Karpas-422 (cell line): ENCODE measurements around the gene ZSCAN20. TPM values are rescaled to one million over a fixed set of nuclear protein-coding genes. Genes with fewer than 3 reads are reported as not detected.

Source experiments
- DNase-seq: peaks from one replicate; pipeline ENCODE4 v3.0.0-alpha.2; 2015
- H2AFZ ChIP-seq: fragments of 200-600 bp; sonication (generic); 2 replicates; pipeline ENCODE4 v1.6.1; 2014; ENCODE audit warnings: antibody characterized with exemption, low read length, mixed read lengths
- H3K27ac ChIP-seq: fragments of 200-600 bp; sonication (generic); 2 replicates; pipeline ENCODE4 v1.5.1; 2014; ENCODE audit warnings: mild to moderate bottlenecking, low read length, moderate library complexity
- H3K27me3 ChIP-seq: fragments of 200-600 bp; sonication (generic); 2 replicates; pipeline ENCODE4 v1.6.1; 2014; ENCODE audit warnings: low read length, mixed read lengths
- H3K36me3 ChIP-seq: fragments of 200-600 bp; sonication (generic); 2 replicates; pipeline ENCODE4 v1.6.1; 2014; ENCODE audit warnings: low read length, mixed read lengths; ENCODE audit not compliant: insufficient read depth
- H3K4me1 ChIP-seq: fragments of 200-600 bp; sonication (generic); 2 replicates; pipeline ENCODE4 v1.6.1; 2014; ENCODE audit warnings: mild to moderate bottlenecking, low read length, mixed read lengths
- H3K4me2 ChIP-seq: fragments of 200-600 bp; sonication (generic); 2 replicates; pipeline ENCODE4 v1.6.1; 2014; ENCODE audit warnings: low read length, low read depth, mild to moderate bottlenecking; ENCODE audit not compliant: poor library complexity, severe bottlenecking
- H3K4me3 ChIP-seq: fragments of 200-600 bp; sonication (generic); 2 replicates; pipeline ENCODE4 v1.5.1; 2014; ENCODE audit warnings: mild to moderate bottlenecking, antibody characterized with exemption, low read length, mixed read lengths
- H3K79me2 ChIP-seq: fragments of 200-600 bp; sonication (generic); 2 replicates; pipeline ENCODE4 v1.6.1; 2014; ENCODE audit warnings: mild to moderate bottlenecking, low read length, mixed read lengths
- H3K9ac ChIP-seq: fragments of 200-600 bp; sonication (generic); 2 replicates; pipeline ENCODE4 v1.6.0; 2014; ENCODE audit warnings: low read length
- H3K9me2 ChIP-seq: fragments of 200-600 bp; sonication (generic), shearing (Covaris generic); replicated peaks from 2 replicates; pipeline ENCODE4 v1.6.0; 2014; ENCODE audit warnings: mild to moderate bottlenecking, low read length, moderate library complexity; ENCODE audit not compliant: insufficient read depth
- H3K9me3 ChIP-seq: fragments of 300-700, 200-600 bp; sonication (generic); 2 replicates; pipeline ENCODE4 v1.6.1; 2014; ENCODE audit warnings: low read length, mixed read lengths
- H4K20me1 ChIP-seq: fragments of 200-600 bp; sonication (generic); 2 replicates; pipeline ENCODE4 v1.6.1; 2014; ENCODE audit warnings: mild to moderate bottlenecking, antibody characterized with exemption, low read length, low read depth; ENCODE audit not compliant: insufficient read depth
- total RNA-seq: library from RNA; depleted of rRNA; stranded (reverse); fragments of >200 nt; shearing (Covaris generic); gene quantifications from 2 replicates; pipeline ENCODE4 v1.2.3, GENCODE V29; 2014; ENCODE audit warnings: low replicate concordance; rRNA removed

ZSCAN20 gene
- 5.0 and 8.4 TPM in 2 replicates for total RNA-seq

GRCh38 chr1:33472269-33472980, at the start of gene ZSCAN20:
TSS of gene ZSCAN20 (plus strand) at chr1:33472645. CDS start at chr1:33479289, 6,644 bp downstream.
- peak within 1 kb of the TSS; percentile 76 for H3K4me2 ChIP-seq
- H2AFZ ChIP-seq = peak within 1 kb of the TSS; percentile 71; the same call in 1 of the 2 replicates
- no peaks in the 10 kb centered on the region for H3K27me3 ChIP-seq
- no peaks in the 10 kb centered on the region for H4K20me1 ChIP-seq
- peaks cover 42% of the 10 kb centered on the region for H3K4me1 ChIP-seq
- peak within 1 kb of the TSS; percentile 78 for H3K4me3 ChIP-seq
- H3K9me2 ChIP-seq = no peaks in the 10 kb centered on the region
- H3K9me3 ChIP-seq = no peaks in the 10 kb centered on the region
- H3K79me2 ChIP-seq = peaks cover 33% of the 10 kb centered on the region
- peak within 1 kb of the TSS; percentile 82 for H3K9ac ChIP-seq
- peak within 1 kb of the TSS; percentile 24; the same call in 1 of the 2 replicates for H3K27ac ChIP-seq
- no peaks in the 10 kb centered on the region for H3K36me3 ChIP-seq
- peak; percentile 98 for DNase-seq

GRCh38 chr1:33424205-33424604, 48.2 kb upstream of the ZSCAN20 start:
- no peaks in the 10 kb centered on the region for H3K79me2 ChIP-seq
- H2AFZ ChIP-seq = no peak overlapping the region
- H3K27ac ChIP-seq = no peak overlapping the region
- no peaks in the 10 kb centered on the region for H3K36me3 ChIP-seq
- H3K27me3 ChIP-seq = no peaks in the 10 kb centered on the region
- no peak overlapping the region for H3K4me2 ChIP-seq
- H3K4me1 ChIP-seq = peaks cover 15% of the 10 kb centered on the region
- no peaks in the 10 kb centered on the region for H3K9me2 ChIP-seq
- no peaks in the 10 kb centered on the region for H4K20me1 ChIP-seq
- no peak overlapping the region for H3K9ac ChIP-seq
- H3K4me3 ChIP-seq = no peak overlapping the region
- no peak for DNase-seq
- no peaks in the 10 kb centered on the region for H3K9me3 ChIP-seq

- no peak for DNase-seq
- Histone ChIP-seq H3K27ac (no peak overlapping the region), H2AFZ (no peak overlapping the region), H3K4me3 (no peak overlapping the region), H3K9me2 (no peaks in the 10 kb centered on the region), H3K4me1 (peaks cover 15% of the 10 kb centered on the region), H3K36me3 (no peaks in the 10 kb centered on the region), H3K9ac (no peak overlapping the region), H3K9me3 (no peaks in the 10 kb centered on the region), H4K20me1 (no peaks in the 10 kb centered on the region), H3K27me3 (no peaks in the 10 kb centered on the region), H3K79me2 (no peaks in the 10 kb centered on the region), H3K4me2 (no peak overlapping the region)
Measured at GRCh38 chr1:33424610-33425009, 47.8 kb upstream of the ZSCAN20 start.

GRCh38 chr1:33425900-33426299, 46.5 kb upstream of the ZSCAN20 start:
- H3K27me3 ChIP-seq = no peaks in the 10 kb centered on the region
- no peaks in the 10 kb centered on the region for H3K36me3 ChIP-seq
- H3K27ac ChIP-seq = no peak overlapping the region
- no peaks in the 10 kb centered on the region for H3K79me2 ChIP-seq
- H3K9me2 ChIP-seq = no peaks in the 10 kb centered on the region
- no peak overlapping the region for H3K4me2 ChIP-seq
- no peak overlapping the region for H2AFZ ChIP-seq
- no peak overlapping the region for H3K4me3 ChIP-seq
- DNase-seq = no peak
- H3K9me3 ChIP-seq = no peaks in the 10 kb centered on the region
- H4K20me1 ChIP-seq = no peaks in the 10 kb centered on the region
- H3K4me1 ChIP-seq = peaks cover 15% of the 10 kb centered on the region
- H3K9ac ChIP-seq = no peak overlapping the region

- H4K20me1 ChIP-seq = no peaks in the 10 kb centered on the region
- H3K79me2 ChIP-seq = no peaks in the 10 kb centered on the region
- H2AFZ ChIP-seq = no peak overlapping the region
- no peaks in the 10 kb centered on the region for H3K9me2 ChIP-seq
- H3K36me3 ChIP-seq = no peaks in the 10 kb centered on the region
- no peak overlapping the region for H3K9ac ChIP-seq
- no peak overlapping the region for H3K4me3 ChIP-seq
- H3K27ac ChIP-seq = no peak overlapping the region
- no peak overlapping the region for H3K4me2 ChIP-seq
- H3K9me3 ChIP-seq = no peaks in the 10 kb centered on the region
- H3K4me1 ChIP-seq = peaks cover 17% of the 10 kb centered on the region
- H3K27me3 ChIP-seq = no peaks in the 10 kb centered on the region
- DNase-seq = peak; percentile 9
Measured at GRCh38 chr1:33426916-33427315, 45.5 kb upstream of the ZSCAN20 start.

- Histone ChIP-seq H3K4me1 (peaks cover 17% of the 10 kb centered on the region), H3K9me3 (no peaks in the 10 kb centered on the region), H3K27me3 (no peaks in the 10 kb centered on the region), H3K4me2 (peak overlapping the region; percentile 14), H3K79me2 (no peaks in the 10 kb centered on the region), H3K36me3 (no peaks in the 10 kb centered on the region), H3K9ac (no peak overlapping the region), H3K4me3 (no peak overlapping the region), H2AFZ (peak overlapping the region; percentile 48; the same call in 1 of the 2 replicates), H3K27ac (no peak overlapping the region), H4K20me1 (no peaks in the 10 kb centered on the region), H3K9me2 (no peaks in the 10 kb centered on the region)
- DNase-seq = no peak
Measured at GRCh38 chr1:33428661-33429060, 43.8 kb upstream of the ZSCAN20 start.

- Histone ChIP-seq H2AFZ (no peak overlapping the region), H3K36me3 (no peaks in the 10 kb centered on the region), H4K20me1 (no peaks in the 10 kb centered on the region), H3K9me2 (no peaks in the 10 kb centered on the region), H3K27me3 (no peaks in the 10 kb centered on the region), H3K9me3 (no peaks in the 10 kb centered on the region), H3K79me2 (no peaks in the 10 kb centered on the region), H3K4me2 (no peak overlapping the region), H3K4me3 (no peak overlapping the region), H3K27ac (no peak overlapping the region), H3K4me1 (peaks cover 18% of the 10 kb centered on the region), H3K9ac (no peak overlapping the region)
- peak; percentile 27 for DNase-seq
Measured at GRCh38 chr1:33429332-33429731, 43.1 kb upstream of the ZSCAN20 start.

- no peak overlapping the region for H3K4me3 ChIP-seq
- H3K4me2 ChIP-seq = no peak overlapping the region
- peaks cover 25% of the 10 kb centered on the region for H3K4me1 ChIP-seq
- H3K9me3 ChIP-seq = no peaks in the 10 kb centered on the region
- H3K36me3 ChIP-seq = no peaks in the 10 kb centered on the region
- H3K9me2 ChIP-seq = no peaks in the 10 kb centered on the region
- H2AFZ ChIP-seq = no peak overlapping the region
- H3K79me2 ChIP-seq = no peaks in the 10 kb centered on the region
- H3K27me3 ChIP-seq = no peaks in the 10 kb centered on the region
- peak; percentile 31 for DNase-seq
- H4K20me1 ChIP-seq = no peaks in the 10 kb centered on the region
- H3K9ac ChIP-seq = no peak overlapping the region
- H3K27ac ChIP-seq = no peak overlapping the region
Measured at GRCh38 chr1:33429856-33430691, 42.4 kb upstream of the ZSCAN20 start.
